ENCODE data around the gene TEKT1.

GRCh38 chr17:6768447-6768846, 63.1 kb downstream of the TEKT1 start:
- TF ChIP-seq CTCF (IDR thresholded peaks at IDR 0.05): no peak
- no peak for TF ChIP-seq POLR2A (IDR thresholded peaks at IDR 0.05)

Measured in testis (tissue), 2 donors.